ENCODE measurements around the gene CHAC1. TPM values are rescaled to one million over a fixed set of nuclear protein-coding genes. Genes with fewer than 3 reads are reported as not detected.

Gene CHAC1
- total RNA-seq, 6 experiments from 2014 or later = 0.22 to 11.6 (median 0.97) TPM

GRCh38 chr15:40942337-40942854, 10.9 kb upstream of the CHAC1 start:
- Histone ChIP-seq H3K27me3 (no peaks in the 10 kb centered on the region), H3K36me3 (no peaks in the 10 kb centered on the region), H3K4me1 (peaks cover 0 to 24% (median 9%) of the 10 kb centered on the region in 4 donors), H3K9me3 (no peaks in the 10 kb centered on the region), H3K4me3 (peak overlapping the region; percentile 42 to 57 (median 49)), H3K27ac (peak overlapping the region; percentile 66 to 78 (median 70))
- ATAC-seq (no peak), DNase-seq (no peak)
- TF ChIP-seq CTCF (IDR thresholded peaks at IDR 0.05) (no peak), POLR2A (IDR thresholded peaks at IDR 0.05) (no peak)
- intact Hi-C loops (cut with DNase I) = no loop called here
- 32% methylated on average over 13 of the region's 15 CpGs for WGBS (ENCODE audit: insufficient coverage, low coverage, low lambda C conversion rate, missing lambda C conversion rate)

- no peaks in the 10 kb centered on the region for H3K27me3 ChIP-seq
- intact Hi-C loops (cut with DNase I) = no loop called here
- ATAC-seq (no peak), DNase-seq (no peak)
- no peaks in the 10 kb centered on the region for H3K9me3 ChIP-seq
- TF ChIP-seq POLR2A (IDR thresholded peaks at IDR 0.05) = no peak
- H3K4me3 ChIP-seq = no peak overlapping the region
- no peaks in the 10 kb centered on the region for H3K36me3 ChIP-seq
- WGBS (ENCODE audit: insufficient coverage, low coverage, low lambda C conversion rate, missing lambda C conversion rate) = 12% methylated on average over 5 of the region's 12 CpGs
- peak overlapping the region in 1 of 3 donors; percentile 70 for H3K27ac ChIP-seq
- H3K4me1 ChIP-seq = peaks cover 0 to 22% (median 9%) of the 10 kb centered on the region in 4 donors
Measured at GRCh38 chr15:40942878-40943277, 10.4 kb upstream of the CHAC1 start.

- peaks cover 0 to 22% (median 9%) of the 10 kb centered on the region in 4 donors for H3K4me1 ChIP-seq
- DNase-seq (no peak), ATAC-seq (no peak)
- WGBS (ENCODE audit: insufficient coverage, low coverage, low lambda C conversion rate, missing lambda C conversion rate) = no CpG with 5 or more reads among the region's 9 CpGs
- H3K27me3 ChIP-seq = no peaks in the 10 kb centered on the region
- H3K36me3 ChIP-seq = no peaks in the 10 kb centered on the region
- no peak overlapping the region for H3K4me3 ChIP-seq
- intact Hi-C loops (cut with DNase I) = no loop called here
- TF ChIP-seq CTCF (IDR thresholded peaks at IDR 0.05) (no peak), POLR2A (IDR thresholded peaks at IDR 0.05) (no peak)
- H3K9me3 ChIP-seq = no peaks in the 10 kb centered on the region
- H3K27ac ChIP-seq = no peak overlapping the region
Measured at GRCh38 chr15:40943764-40944365, 9.4 kb upstream of the CHAC1 start.

GRCh38 chr15:40944510-40945296, 8.6 kb upstream of the CHAC1 start:
- Histone ChIP-seq H3K27ac (no peak overlapping the region), H3K4me3 (no peak overlapping the region), H3K36me3 (no peaks in the 10 kb centered on the region), H3K4me1 (peaks cover 0 to 29% (median 9%) of the 10 kb centered on the region in 4 donors), H3K9me3 (no peaks in the 10 kb centered on the region), H3K27me3 (no peaks in the 10 kb centered on the region)
- DNase-seq (no peak), ATAC-seq (peak in 2 of 4 donors; percentile 1 to 49)
- TF ChIP-seq POLR2A (IDR thresholded peaks at IDR 0.05) = no peak
- no peak for TF ChIP-seq CTCF (IDR thresholded peaks at IDR 0.05)
- WGBS (ENCODE audit: insufficient coverage, low coverage, low lambda C conversion rate, missing lambda C conversion rate) = 54% methylated on average over 7 of the region's 11 CpGs
- intact Hi-C loops (cut with DNase I) = no loop called here

Data from right lobe of liver (tissue), 6 donors.